Activated naive CD8-positive, alpha-beta T cell treated with anti-CD3 and anti-CD28 coated beads, Interleukin-2, amount 10 ng/mL, durations not matched to agents 7 days and 5 days (primary cell): ENCODE measurements around the gene PTGS2. TPM values are rescaled to one million over a fixed set of nuclear protein-coding genes. Genes with fewer than 3 reads are reported as not detected.

ENCODE experiments used
- ATAC-seq: fragments of 150-1000 bp; cut with Tn5 transposase; one replicate; pipeline ENCODE4 v1.10.0; 2021; ENCODE audit warnings: low read depth, moderate library complexity
- POLR2A ChIA-PET: fragments of 350-600 bp; sonication (Branson Sonifier 250); formaldehyde crosslinking; loops from one replicate; lab custom pipeline; 2021; ENCODE audit warnings: antibody characterized with exemption; lab: Charles Lee
- DNase-seq: peaks from one replicate; pipeline ENCODE4 v3.0.0; 2021
- H3K27ac Mint-ChIP-seq: one replicate; pipeline ENCODE4 v1.8.0; 2022; ENCODE audit warnings: mild to moderate bottlenecking, mixed read lengths
- H3K27me3 Mint-ChIP-seq: one replicate; pipeline ENCODE4 v1.8.0; 2022; ENCODE audit warnings: mild to moderate bottlenecking, moderate library complexity, mixed read lengths
- H3K36me3 Mint-ChIP-seq: one replicate; pipeline ENCODE4 v1.8.0; 2021; ENCODE audit warnings: mild to moderate bottlenecking, mixed read lengths
- H3K4me1 Mint-ChIP-seq: one replicate; pipeline ENCODE4 v1.8.0; 2021; ENCODE audit warnings: mixed read lengths
- H3K4me3 Mint-ChIP-seq: one replicate; pipeline ENCODE4 v1.8.0; 2022; ENCODE audit warnings: mild to moderate bottlenecking, moderate library complexity, mixed read lengths
- H3K9me3 Mint-ChIP-seq: one replicate; pipeline ENCODE4 v1.8.0; 2021; ENCODE audit warnings: mixed read lengths
- total RNA-seq, 2 experiments: library from RNA; stranded (reverse); gene quantifications; one replicate each; pipeline ENCODE4 v1.2.3, GENCODE V29; 2021

Gene PTGS2
- not detected for total RNA-seq

- peak within 1 kb of the TSS; percentile 73 for H3K4me3 Mint-ChIP-seq
- POLR2A ChIA-PET = no interaction called here
- peaks cover 9% of the 10 kb centered on the region for H3K4me1 Mint-ChIP-seq
- ATAC-seq (peak; percentile 93), DNase-seq (peak; percentile 58)
- H3K27ac Mint-ChIP-seq = no peak within 1 kb of the TSS
- no peaks in the 10 kb centered on the region for H3K9me3 Mint-ChIP-seq
- H3K27me3 Mint-ChIP-seq = peaks cover 58% of the 10 kb centered on the region
- H3K36me3 Mint-ChIP-seq = no peaks in the 10 kb centered on the region
These were observed at the start of gene PTGS2 for GRCh38 chr1:186680245-186681061. PTGS2 (minus strand) TSS chr1:186680423; CDS start chr1:186680290, 133 bp downstream.

- Mint-ChIP-seq H3K4me1 (no peaks in the 10 kb centered on the region), H3K27me3 (no peaks in the 10 kb centered on the region), H3K4me3 (no peak overlapping the region), H3K9me3 (no peaks in the 10 kb centered on the region), H3K36me3 (no peaks in the 10 kb centered on the region), H3K27ac (no peak overlapping the region)
- no peak for ATAC-seq
- no peak for DNase-seq
- POLR2A ChIA-PET = no interaction called here
These were observed 42.6 kb upstream of the PTGS2 start for GRCh38 chr1:186722711-186723309.

- no peaks in the 10 kb centered on the region for H3K4me1 Mint-ChIP-seq
- no peaks in the 10 kb centered on the region for H3K36me3 Mint-ChIP-seq
- H3K9me3 Mint-ChIP-seq = no peaks in the 10 kb centered on the region
- DNase-seq (no peak), ATAC-seq (no peak)
- no peak overlapping the region for H3K27ac Mint-ChIP-seq
- POLR2A ChIA-PET = no interaction called here
- H3K4me3 Mint-ChIP-seq = no peak overlapping the region
- H3K27me3 Mint-ChIP-seq = peaks cover 4% of the 10 kb centered on the region
These were observed 37.1 kb upstream of the PTGS2 start for GRCh38 chr1:186717286-186717685.

GRCh38 chr1:186715887-186716809 lies 35.9 kb upstream of the PTGS2 start:
- ATAC-seq (no peak), DNase-seq (no peak)
- Mint-ChIP-seq H3K4me1 (no peaks in the 10 kb centered on the region), H3K36me3 (no peaks in the 10 kb centered on the region), H3K9me3 (no peaks in the 10 kb centered on the region), H3K27me3 (peaks cover 8% of the 10 kb centered on the region), H3K27ac (no peak overlapping the region), H3K4me3 (no peak overlapping the region)
- POLR2A ChIA-PET = no interaction called here

- no peak for ATAC-seq
- no peak overlapping the region for H3K27ac Mint-ChIP-seq
- no peaks in the 10 kb centered on the region for H3K9me3 Mint-ChIP-seq
- no peak for DNase-seq
- no peak overlapping the region for H3K4me3 Mint-ChIP-seq
- peaks cover 4% of the 10 kb centered on the region for H3K27me3 Mint-ChIP-seq
- POLR2A ChIA-PET = no interaction called here
- H3K4me1 Mint-ChIP-seq = no peaks in the 10 kb centered on the region
- no peaks in the 10 kb centered on the region for H3K36me3 Mint-ChIP-seq
These were observed 30.5 kb upstream of the PTGS2 start for GRCh38 chr1:186710696-186711095.

GRCh38 chr1:186708694-186709097 lies 28.5 kb upstream of the PTGS2 start:
- H3K4me3 Mint-ChIP-seq = no peak overlapping the region
- POLR2A ChIA-PET = no interaction called here
- ATAC-seq (no peak), DNase-seq (no peak)
- no peaks in the 10 kb centered on the region for H3K9me3 Mint-ChIP-seq
- H3K4me1 Mint-ChIP-seq = no peaks in the 10 kb centered on the region
- H3K27ac Mint-ChIP-seq = no peak overlapping the region
- H3K27me3 Mint-ChIP-seq = peaks cover 7% of the 10 kb centered on the region
- H3K36me3 Mint-ChIP-seq = no peaks in the 10 kb centered on the region

GRCh38 chr1:186703209-186703766 lies 23.1 kb upstream of the PTGS2 start:
- no peak overlapping the region for H3K27ac Mint-ChIP-seq
- POLR2A ChIA-PET = no interaction called here
- H3K4me1 Mint-ChIP-seq = no peaks in the 10 kb centered on the region
- ATAC-seq (no peak), DNase-seq (no peak)
- peaks cover 3% of the 10 kb centered on the region for H3K27me3 Mint-ChIP-seq
- no peak overlapping the region for H3K4me3 Mint-ChIP-seq
- no peaks in the 10 kb centered on the region for H3K9me3 Mint-ChIP-seq
- no peaks in the 10 kb centered on the region for H3K36me3 Mint-ChIP-seq

- H3K9me3 Mint-ChIP-seq = no peaks in the 10 kb centered on the region
- DNase-seq (no peak), ATAC-seq (no peak)
- POLR2A ChIA-PET = no interaction called here
- H3K4me3 Mint-ChIP-seq = no peak overlapping the region
- H3K36me3 Mint-ChIP-seq = no peaks in the 10 kb centered on the region
- no peaks in the 10 kb centered on the region for H3K4me1 Mint-ChIP-seq
- peaks cover 3% of the 10 kb centered on the region for H3K27me3 Mint-ChIP-seq
- no peak overlapping the region for H3K27ac Mint-ChIP-seq
These were observed 20.5 kb upstream of the PTGS2 start for GRCh38 chr1:186700722-186701121.

GRCh38 chr1:186699519-186699918 lies 19.3 kb upstream of the PTGS2 start:
- Mint-ChIP-seq H3K4me1 (no peaks in the 10 kb centered on the region), H3K9me3 (peaks cover 1% of the 10 kb centered on the region), H3K4me3 (no peak overlapping the region), H3K36me3 (no peaks in the 10 kb centered on the region), H3K27ac (no peak overlapping the region), H3K27me3 (no peaks in the 10 kb centered on the region)
- POLR2A ChIA-PET = no interaction called here
- no peak for DNase-seq
- ATAC-seq = no peak

- Mint-ChIP-seq H3K4me1 (no peaks in the 10 kb centered on the region), H3K27ac (no peak overlapping the region), H3K4me3 (no peak overlapping the region), H3K36me3 (no peaks in the 10 kb centered on the region), H3K27me3 (no peaks in the 10 kb centered on the region), H3K9me3 (peaks cover 2% of the 10 kb centered on the region)
- DNase-seq (no peak), ATAC-seq (no peak)
- POLR2A ChIA-PET = no interaction called here
These were observed 9.7 kb upstream of the PTGS2 start for GRCh38 chr1:186689907-186690306.

- Mint-ChIP-seq H3K9me3 (no peaks in the 10 kb centered on the region), H3K27ac (no peak overlapping the region), H3K4me3 (no peak overlapping the region), H3K4me1 (no peaks in the 10 kb centered on the region), H3K27me3 (peaks cover 2% of the 10 kb centered on the region), H3K36me3 (no peaks in the 10 kb centered on the region)
- no peak for DNase-seq
- POLR2A ChIA-PET = no interaction called here
- no peak for ATAC-seq
These were observed 9.2 kb upstream of the PTGS2 start for GRCh38 chr1:186689376-186689775.

- no peaks in the 10 kb centered on the region for H3K36me3 Mint-ChIP-seq
- peaks cover 40% of the 10 kb centered on the region for H3K27me3 Mint-ChIP-seq
- peaks cover 9% of the 10 kb centered on the region for H3K4me1 Mint-ChIP-seq
- ATAC-seq (no peak), DNase-seq (no peak)
- H3K9me3 Mint-ChIP-seq = no peaks in the 10 kb centered on the region
- POLR2A ChIA-PET = no interaction called here
- no peak overlapping the region for H3K27ac Mint-ChIP-seq
- no peak overlapping the region for H3K4me3 Mint-ChIP-seq
These were observed 3.6 kb upstream of the PTGS2 start for GRCh38 chr1:186683652-186684410.

GRCh38 chr1:186682736-186683135 lies 2.5 kb upstream of the PTGS2 start:
- H3K4me3 Mint-ChIP-seq = no peak overlapping the region
- no peak for ATAC-seq
- POLR2A ChIA-PET = no interaction called here
- no peaks in the 10 kb centered on the region for H3K9me3 Mint-ChIP-seq
- no peaks in the 10 kb centered on the region for H3K36me3 Mint-ChIP-seq
- peaks cover 9% of the 10 kb centered on the region for H3K4me1 Mint-ChIP-seq
- DNase-seq = no peak
- peaks cover 50% of the 10 kb centered on the region for H3K27me3 Mint-ChIP-seq
- no peak overlapping the region for H3K27ac Mint-ChIP-seq
